HUES6 (cell line): Measurements from ENCODE around the gene MALRD1.

ENCODE experiments used
- H3K27ac ChIP-seq: 2 replicates; pipeline ENCODE4 v1.7.0; 2013; ENCODE audit warnings: low read depth, mild to moderate bottlenecking, low read length, inconsistent platforms
- H3K27me3 ChIP-seq: 2 replicates; pipeline ENCODE4 v1.6.1; 2013; ENCODE audit warnings: low read length; ENCODE audit not compliant: control insufficient read depth, insufficient read depth
- H3K36me3 ChIP-seq: 2 replicates; pipeline ENCODE4 v1.6.1; 2013; ENCODE audit warnings: low read length; ENCODE audit not compliant: control insufficient read depth, insufficient read depth
- H3K4me1 ChIP-seq: 2 replicates; pipeline ENCODE4 v1.6.1; 2013; ENCODE audit warnings: low read length; ENCODE audit not compliant: control insufficient read depth, insufficient read depth
- H3K4me3 ChIP-seq: 2 replicates; pipeline ENCODE4 v1.5.1; 2013; ENCODE audit warnings: low read depth, low read length
- H3K9ac ChIP-seq: one replicate; pipeline ENCODE4 v1.6.1; 2013; ENCODE audit warnings: mild to moderate bottlenecking, low read length
- H3K9me3 ChIP-seq: 2 replicates; pipeline ENCODE4 v1.6.1; 2013; ENCODE audit warnings: low read depth, low read length; ENCODE audit not compliant: control insufficient read depth, insufficient read depth

MALRD1 gene

GRCh38 chr10:19283285-19283684, 234.7 kb downstream of the MALRD1 start:
- Histone ChIP-seq H3K36me3 (no peaks in the 10 kb centered on the region), H3K9ac (no peak overlapping the region), H3K27ac (no peak overlapping the region), H3K4me3 (no peak overlapping the region), H3K27me3 (no peaks in the 10 kb centered on the region), H3K4me1 (no peaks in the 10 kb centered on the region), H3K9me3 (no peaks in the 10 kb centered on the region)

- no peaks in the 10 kb centered on the region for H3K36me3 ChIP-seq
- no peaks in the 10 kb centered on the region for H3K27me3 ChIP-seq
- no peaks in the 10 kb centered on the region for H3K4me1 ChIP-seq
- H3K9me3 ChIP-seq, result no peaks in the 10 kb centered on the region
- H3K9ac ChIP-seq, result no peak overlapping the region
- no peak overlapping the region for H3K27ac ChIP-seq
- H3K4me3 ChIP-seq, result no peak overlapping the region
These were observed 235.2 kb downstream of the MALRD1 start for GRCh38 chr10:19283786-19284185.

GRCh38 chr10:19290770-19291169, 242.2 kb downstream of the MALRD1 start:
- H3K27me3 ChIP-seq, result no peaks in the 10 kb centered on the region
- no peaks in the 10 kb centered on the region for H3K4me1 ChIP-seq
- no peak overlapping the region for H3K27ac ChIP-seq
- no peaks in the 10 kb centered on the region for H3K36me3 ChIP-seq
- no peaks in the 10 kb centered on the region for H3K9me3 ChIP-seq
- no peak overlapping the region for H3K4me3 ChIP-seq
- no peak overlapping the region for H3K9ac ChIP-seq

- H3K9me3 ChIP-seq, result no peaks in the 10 kb centered on the region
- no peak overlapping the region for H3K27ac ChIP-seq
- no peaks in the 10 kb centered on the region for H3K27me3 ChIP-seq
- H3K9ac ChIP-seq, result no peak overlapping the region
- H3K36me3 ChIP-seq, result no peaks in the 10 kb centered on the region
- peaks cover 5% of the 10 kb centered on the region; the same call in 1 of the 2 replicates for H3K4me1 ChIP-seq
- no peak overlapping the region for H3K4me3 ChIP-seq
These were observed 245.6 kb downstream of the MALRD1 start for GRCh38 chr10:19294233-19294632.

GRCh38 chr10:19299645-19300044, 251.0 kb downstream of the MALRD1 start:
- Histone ChIP-seq H3K9me3 (no peaks in the 10 kb centered on the region), H3K27ac (no peak overlapping the region), H3K9ac (no peak overlapping the region), H3K4me3 (no peak overlapping the region), H3K27me3 (no peaks in the 10 kb centered on the region), H3K4me1 (peaks cover 5% of the 10 kb centered on the region; the same call in 1 of the 2 replicates), H3K36me3 (no peaks in the 10 kb centered on the region)

GRCh38 chr10:19302117-19302516, 253.5 kb downstream of the MALRD1 start:
- Histone ChIP-seq H3K36me3 (no peaks in the 10 kb centered on the region), H3K4me1 (peaks cover 5% of the 10 kb centered on the region; the same call in 1 of the 2 replicates)

GRCh38 chr10:19310066-19310465, 261.5 kb downstream of the MALRD1 start:
- H3K9ac ChIP-seq, result no peak overlapping the region

More at GRCh38 chr10:19302117-19302516, 253.5 kb downstream of the MALRD1 start:
- Histone ChIP-seq H3K27ac (no peak overlapping the region), H3K9me3 (no peaks in the 10 kb centered on the region), H3K27me3 (no peaks in the 10 kb centered on the region), H3K4me3 (no peak overlapping the region), H3K9ac (no peak overlapping the region)

GRCh38 chr10:19316204-19316870, 267.7 kb downstream of the MALRD1 start:
- Histone ChIP-seq H3K36me3 (no peaks in the 10 kb centered on the region), H3K27ac (no peak overlapping the region), H3K9ac (no peak overlapping the region), H3K4me1 (no peaks in the 10 kb centered on the region), H3K27me3 (no peaks in the 10 kb centered on the region), H3K9me3 (no peaks in the 10 kb centered on the region), H3K4me3 (no peak overlapping the region)

More at GRCh38 chr10:19310066-19310465, 261.5 kb downstream of the MALRD1 start:
- H3K4me3 ChIP-seq, result no peak overlapping the region
- no peak overlapping the region for H3K27ac ChIP-seq
- no peaks in the 10 kb centered on the region for H3K4me1 ChIP-seq
- no peaks in the 10 kb centered on the region for H3K27me3 ChIP-seq
- H3K36me3 ChIP-seq, result no peaks in the 10 kb centered on the region
- H3K9me3 ChIP-seq, result no peaks in the 10 kb centered on the region

- Histone ChIP-seq H3K9ac (no peak overlapping the region), H3K27ac (no peak overlapping the region)
These were observed 269.4 kb downstream of the MALRD1 start for GRCh38 chr10:19317952-19318351.

GRCh38 chr10:19325581-19325980, 277.0 kb downstream of the MALRD1 start:
- Histone ChIP-seq H3K9me3 (no peaks in the 10 kb centered on the region), H3K9ac (no peak overlapping the region), H3K27me3 (no peaks in the 10 kb centered on the region), H3K4me1 (no peaks in the 10 kb centered on the region), H3K27ac (no peak overlapping the region), H3K36me3 (no peaks in the 10 kb centered on the region), H3K4me3 (no peak overlapping the region)

More at GRCh38 chr10:19317952-19318351, 269.4 kb downstream of the MALRD1 start:
- Histone ChIP-seq H3K4me1 (no peaks in the 10 kb centered on the region), H3K9me3 (no peaks in the 10 kb centered on the region), H3K36me3 (no peaks in the 10 kb centered on the region), H3K27me3 (no peaks in the 10 kb centered on the region), H3K4me3 (no peak overlapping the region)

GRCh38 chr10:19328582-19328981, 280.0 kb downstream of the MALRD1 start:
- Histone ChIP-seq H3K36me3 (no peaks in the 10 kb centered on the region), H3K9ac (no peak overlapping the region), H3K4me1 (no peaks in the 10 kb centered on the region), H3K27ac (no peak overlapping the region), H3K4me3 (no peak overlapping the region), H3K27me3 (no peaks in the 10 kb centered on the region), H3K9me3 (no peaks in the 10 kb centered on the region)
